ENCODE data around the gene CX3CR1. TPM values are rescaled to one million over a fixed set of nuclear protein-coding genes. Genes with fewer than 3 reads are reported as not detected.

The CX3CR1 gene
- total and polyA plus RNA-seq, 10 of the 15 experiments (the other 5 are each of a cell fraction or from before 2014, with no cell fraction given) = 0.05 to 0.53 (median 0.15) TPM

GRCh38 chr3:39251576-39251975 is 28.3 kb downstream of the CX3CR1 start:
- ChIA-PET RAD21 (ENCODE audit: unreplicated experiment) (no interaction called here), SMC1A (ENCODE audit: uncharacterized antibody, unreplicated experiment) (interaction anchor here (1.6 to 2.0 kb wide), 3 partner anchors 31 to 37 kb away, joined by 4 to 6 read pairs (median 5); no protein-coding TSS in a partner anchor), CTCF (interaction anchor here (0.5 to 3.4 kb wide), 3 partner anchors 12 to 60 kb away, joined by 3 to 11 read pairs (median 4); partner anchors contain the start of gene XIRP1), POLR2A (no interaction called here)
- H3K4me2 ChIP-seq (ENCODE audit: control insufficient read depth, insufficient read depth) = no peak overlapping the region
- no peaks in the 10 kb centered on the region for H3K9me3 ChIP-seq (replicated peaks; ENCODE audit: control insufficient read depth, insufficient read depth, low read length)
- BruUV-seq (replicated peaks) = no TSS peak
- no peaks in the 10 kb centered on the region for H3K79me2 ChIP-seq (ENCODE audit: control insufficient read depth, insufficient read depth, low read length)
- DNase-seq (ENCODE audit: low read depth, low spot score) (no peak), ATAC-seq (no peak), FAIRE-seq (no peak)
- H3K9ac ChIP-seq (ENCODE audit: control insufficient read depth, insufficient read depth, low read length) = no peak overlapping the region
- no peak overlapping the region for H2AFZ ChIP-seq (ENCODE audit: control insufficient read depth, low read depth, low read length)
- H3K27me3 ChIP-seq (replicated peaks in 1 of 2; ENCODE audit: control insufficient read depth in 2 of 2, insufficient read depth in 2 of 2, low read length in 1 of 2) = no peaks in the 10 kb centered on the region
- WGBS (ENCODE audit: insufficient coverage, insufficient replicate concordance, low lambda C conversion rate, missing lambda C conversion rate) = 61% methylated on average over 5 of the region's 5 CpGs
- peaks cover 26% of the 10 kb centered on the region for H3K4me1 ChIP-seq (ENCODE audit: control insufficient read depth, insufficient read depth, low read length)
- intact Hi-C loops (cut with micrococcal nuclease; ENCODE audit: unreplicated experiment) = no loop called here
- H3K4me3 ChIP-seq = no peak overlapping the region
- no peak for TF ChIP-seq ELK1 (IDR thresholded peaks at IDR 0.05; ENCODE audit: low read depth, low read length)
- no peak for TF ChIP-seq ESRRA (IDR thresholded peaks at IDR 0.05; ENCODE audit: low read length)
- TF ChIP-seq SIN3A (IDR thresholded peaks at IDR 0.05; ENCODE audit: low read depth, low read length) = no peak
- no peak for TF ChIP-seq SPI1 (IDR thresholded peaks at IDR 0.05; ENCODE audit: borderline replicate concordance, insufficient read depth, low read depth, low read length)
- TF ChIP-seq WRNIP1 (IDR thresholded peaks at IDR 0.05; ENCODE audit: borderline replicate concordance, low read depth, low read length) = no peak
- no peaks in the 10 kb centered on the region for H4K20me1 ChIP-seq (ENCODE audit: control insufficient read depth, insufficient read depth)
- no peak overlapping the region for H3K27ac ChIP-seq (ENCODE audit: control insufficient read depth, insufficient read depth)
- in situ Hi-C loops (cut with MboI) = no loop called here
- H3K36me3 ChIP-seq (ENCODE audit: control insufficient read depth in 2 of 2, insufficient read depth in 2 of 2, low read length in 1 of 2) = no peaks in the 10 kb centered on the region

- DNase-seq (ENCODE audit: low read depth, low spot score) (no peak), ATAC-seq (no peak), FAIRE-seq (no peak)
- ChIA-PET RAD21 (ENCODE audit: unreplicated experiment) (interaction anchor here (1.1 to 1.4 kb wide), 2 partner anchors 15 to 60 kb away, joined by 3 to 4 read pairs; no protein-coding TSS in a partner anchor), CTCF (interaction anchor here (3.4 kb wide), 1 partner anchor 38 kb away, joined by 11 read pairs; no protein-coding TSS in a partner anchor), POLR2A (no interaction called here), SMC1A (ENCODE audit: uncharacterized antibody, unreplicated experiment) (interaction anchor here (0.6 to 2.0 kb wide), 7 partner anchors 13 to 89 kb away, joined by 3 to 6 read pairs (median 3); no protein-coding TSS in a partner anchor)
- BruUV-seq (replicated peaks) = no TSS peak
- WGBS (ENCODE audit: insufficient coverage, insufficient replicate concordance, low lambda C conversion rate, missing lambda C conversion rate) = 67% methylated on average over 3 of the region's 4 CpGs
- Histone ChIP-seq H3K36me3 (ENCODE audit: control insufficient read depth in 2 of 2, insufficient read depth in 2 of 2, low read length in 1 of 2) (no peaks in the 10 kb centered on the region), H3K9ac (ENCODE audit: control insufficient read depth, insufficient read depth, low read length) (no peak overlapping the region), H3K9me3 (replicated peaks; ENCODE audit: control insufficient read depth, insufficient read depth, low read length) (no peaks in the 10 kb centered on the region), H3K27ac (ENCODE audit: control insufficient read depth, insufficient read depth) (no peak overlapping the region), H2AFZ (ENCODE audit: control insufficient read depth, low read depth, low read length) (no peak overlapping the region), H3K4me1 (ENCODE audit: control insufficient read depth, insufficient read depth, low read length) (peaks cover 12% of the 10 kb centered on the region), H4K20me1 (ENCODE audit: control insufficient read depth, insufficient read depth) (no peaks in the 10 kb centered on the region), H3K27me3 (replicated peaks in 1 of 2; ENCODE audit: control insufficient read depth in 2 of 2, insufficient read depth in 2 of 2, low read length in 1 of 2) (no peaks in the 10 kb centered on the region), H3K4me2 (ENCODE audit: control insufficient read depth, insufficient read depth) (no peak overlapping the region), H3K79me2 (ENCODE audit: control insufficient read depth, insufficient read depth, low read length) (no peaks in the 10 kb centered on the region), H3K4me3 (no peak overlapping the region)
- in situ Hi-C loops (cut with MboI) (no loop called here), intact Hi-C loops (cut with micrococcal nuclease; ENCODE audit: unreplicated experiment) (no loop called here)
- TF ChIP-seq PBX3 (IDR thresholded peaks at IDR 0.05; ENCODE audit: insufficient replicate concordance, low read depth, low read length) (no peak), TCF3 (IDR thresholded peaks at IDR 0.05; ENCODE audit: borderline replicate concordance, insufficient read depth, low read depth, low read length) (no peak), BCL3 (IDR thresholded peaks at IDR 0.05; ENCODE audit: borderline replicate concordance, insufficient read depth, low read depth, low read length, poor library complexity, severe bottlenecking) (no peak), TAF1 (IDR thresholded peaks at IDR 0.05; ENCODE audit: borderline replicate concordance, low read depth, low read length) (no peak), ZZZ3 (IDR thresholded peaks at IDR 0.05; ENCODE audit: control insufficient read depth, insufficient read length, low read depth) (no peak)
These were observed 29.6 kb downstream of the CX3CR1 start for GRCh38 chr3:39250116-39250747.
